Stomach smooth muscle (tissue), 2 donors: ENCODE results near the gene CLHC1.
"Not testable (repeated sequence)": the region's sequence is repeated elsewhere in the genome, so short reads cannot be mapped to it uniquely, and the experiment has no call there.

Experiments used
- H3K27ac ChIP-seq: one replicate; pipeline ENCODE4 v1.7.0; 2013; ENCODE audit warnings: mild to moderate bottlenecking, low read length, inconsistent platforms
- H3K27me3 ChIP-seq, 2 donors: one replicate each; pipeline ENCODE4 v1.7.0; 2013; ENCODE audit warnings: low read length in 2 of 2; ENCODE audit not compliant: insufficient read depth in 2 of 2, control insufficient read depth in 1 of 2
- H3K36me3 ChIP-seq, 2 donors: one replicate each; pipeline ENCODE4 v1.7.0; 2013; ENCODE audit warnings: low read length in 2 of 2; ENCODE audit not compliant: control insufficient read depth in 2 of 2, insufficient read depth in 2 of 2
- H3K4me1 ChIP-seq: one replicate; pipeline ENCODE4 v1.7.0; 2013; ENCODE audit warnings: low read length; ENCODE audit not compliant: control insufficient read depth, insufficient read depth
- H3K4me3 ChIP-seq, 2 donors: one replicate each; pipeline ENCODE4 v1.7.0; 2013; ENCODE audit warnings: low read length in 2 of 2
- H3K9ac ChIP-seq, 2 donors: one replicate each; pipeline ENCODE4 v1.7.0; 2013; ENCODE audit warnings: low read length in 2 of 2, mild to moderate bottlenecking in 1 of 2
- H3K9me3 ChIP-seq, 2 donors: one replicate each; pipeline ENCODE4 v1.7.0; 2013; ENCODE audit warnings: low read length in 2 of 2; ENCODE audit not compliant: control insufficient read depth in 2 of 2
- donor health status: healthy.
- donor health status: Pancreatic carcinoma.

Gene CLHC1

GRCh38 chr2:55151733-55152433 is 80.2 kb downstream of the CLHC1 start:
- H3K9me3 ChIP-seq = no peaks in the 10 kb centered on the region
- no peaks in the 10 kb centered on the region for H3K27me3 ChIP-seq
- H3K4me3 ChIP-seq = no peak overlapping the region
- H3K9ac ChIP-seq = no peak overlapping the region
- H3K4me1 ChIP-seq = peaks cover 47% of the 10 kb centered on the region
- peak overlapping the region; percentile 76 for H3K27ac ChIP-seq
- H3K36me3 ChIP-seq = no peaks in the 10 kb centered on the region

GRCh38 chr2:55150834-55151233 is 81.3 kb downstream of the CLHC1 start:
- H3K4me3 ChIP-seq = no peak overlapping the region
- H3K9ac ChIP-seq = no peak overlapping the region
- no peaks in the 10 kb centered on the region for H3K36me3 ChIP-seq
- no peaks in the 10 kb centered on the region for H3K27me3 ChIP-seq
- peaks cover 45% of the 10 kb centered on the region for H3K4me1 ChIP-seq
- H3K27ac ChIP-seq = peak overlapping the region; percentile 76
- H3K9me3 ChIP-seq = no peaks in the 10 kb centered on the region

GRCh38 chr2:55148269-55148668 is 83.8 kb downstream of the CLHC1 start:
- H3K27me3 ChIP-seq = no peaks in the 10 kb centered on the region
- H3K4me3 ChIP-seq = no peak overlapping the region
- no peaks in the 10 kb centered on the region for H3K36me3 ChIP-seq
- H3K9ac ChIP-seq = no peak overlapping the region
- no peak overlapping the region for H3K27ac ChIP-seq
- H3K9me3 ChIP-seq = no peaks in the 10 kb centered on the region
- peaks cover 24% of the 10 kb centered on the region for H3K4me1 ChIP-seq

GRCh38 chr2:55147531-55147930 is 84.6 kb downstream of the CLHC1 start:
- Histone ChIP-seq H3K27me3 (no peaks in the 10 kb centered on the region), H3K4me3 (no peak overlapping the region), H3K9ac (no peak overlapping the region), H3K36me3 (no peaks in the 10 kb centered on the region), H3K27ac (no peak overlapping the region), H3K4me1 (peaks cover 18% of the 10 kb centered on the region), H3K9me3 (no peaks in the 10 kb centered on the region)

GRCh38 chr2:55147041-55147440 is 85.1 kb downstream of the CLHC1 start:
- Histone ChIP-seq H3K27me3 (no peaks in the 10 kb centered on the region), H3K4me1 (peaks cover 13% of the 10 kb centered on the region), H3K9ac (no peak overlapping the region), H3K4me3 (no peak overlapping the region), H3K27ac (no peak overlapping the region), H3K36me3 (no peaks in the 10 kb centered on the region), H3K9me3 (no peaks in the 10 kb centered on the region)

- no peak overlapping the region for H3K27ac ChIP-seq
- H3K4me3 ChIP-seq = no peak overlapping the region
- no peaks in the 10 kb centered on the region for H3K9me3 ChIP-seq
- H3K36me3 ChIP-seq = no peaks in the 10 kb centered on the region
- H3K27me3 ChIP-seq = no peaks in the 10 kb centered on the region
- H3K9ac ChIP-seq = no peak overlapping the region
- peaks cover 13% of the 10 kb centered on the region for H3K4me1 ChIP-seq
Measured at GRCh38 chr2:55146263-55146662, 85.8 kb downstream of the CLHC1 start.

GRCh38 chr2:55144922-55145820 is 86.9 kb downstream of the CLHC1 start:
- Histone ChIP-seq H3K27me3 (no peaks in the 10 kb centered on the region), H3K4me3 (no peak overlapping the region)

GRCh38 chr2:55143706-55144105 is 88.4 kb downstream of the CLHC1 start:
- not testable (repeated sequence) for H3K36me3 ChIP-seq, H3K4me3 ChIP-seq, H3K27ac ChIP-seq, H3K27me3 ChIP-seq, H3K4me1 ChIP-seq, H3K9me3 ChIP-seq, H3K9ac ChIP-seq

More at GRCh38 chr2:55144922-55145820, 86.9 kb downstream of the CLHC1 start:
- H3K9me3 ChIP-seq = no peaks in the 10 kb centered on the region
- no peaks in the 10 kb centered on the region for H3K36me3 ChIP-seq
- no peak overlapping the region for H3K27ac ChIP-seq
- no peak overlapping the region for H3K9ac ChIP-seq
- H3K4me1 ChIP-seq = peaks cover 9% of the 10 kb centered on the region

GRCh38 chr2:55142518-55142917 is 89.6 kb downstream of the CLHC1 start:
- Histone ChIP-seq H3K9me3 (no peaks in the 10 kb centered on the region), H3K4me3 (no peak overlapping the region), H3K9ac (no peak overlapping the region), H3K27ac (no peak overlapping the region), H3K36me3 (no peaks in the 10 kb centered on the region), H3K4me1 (peaks cover 20% of the 10 kb centered on the region), H3K27me3 (no peaks in the 10 kb centered on the region)

- Histone ChIP-seq H3K9ac (no peak overlapping the region), H3K27me3 (no peaks in the 10 kb centered on the region), H3K27ac (no peak overlapping the region), H3K36me3 (no peaks in the 10 kb centered on the region), H3K9me3 (no peaks in the 10 kb centered on the region), H3K4me1 (peaks cover 27% of the 10 kb centered on the region), H3K4me3 (no peak overlapping the region)
Measured at GRCh38 chr2:55141572-55142413, 90.3 kb downstream of the CLHC1 start.
